ENCODE measurements around the gene MARCHF10. TPM values are rescaled to one million over a fixed set of nuclear protein-coding genes. Genes with fewer than 3 reads are reported as not detected.

MARCHF10 gene
- total RNA-seq, 4 donors from 2014 or later: 2.1 TPM; not detected in 3

GRCh38 chr17:62717589-62717855 lies 90.6 kb downstream of the MARCHF10 start:
- H3K4me1 ChIP-seq: no peaks in the 10 kb centered on the region
- in situ Hi-C loops (cut with MboI; ENCODE audit: low pct_ligation_motif_present in 1 of 4, low pct_unique_long_range_greater_than_20kb in 1 of 4, low sequenced_read_pairs in 3 of 4): loop anchor here in 2 of 4 donors (10.0 to 25.0 kb wide), 2 partner anchors 247 to 695 kb away; partner anchors contain the start of gene TANC2 (in 1 of the 2)

DNA sequence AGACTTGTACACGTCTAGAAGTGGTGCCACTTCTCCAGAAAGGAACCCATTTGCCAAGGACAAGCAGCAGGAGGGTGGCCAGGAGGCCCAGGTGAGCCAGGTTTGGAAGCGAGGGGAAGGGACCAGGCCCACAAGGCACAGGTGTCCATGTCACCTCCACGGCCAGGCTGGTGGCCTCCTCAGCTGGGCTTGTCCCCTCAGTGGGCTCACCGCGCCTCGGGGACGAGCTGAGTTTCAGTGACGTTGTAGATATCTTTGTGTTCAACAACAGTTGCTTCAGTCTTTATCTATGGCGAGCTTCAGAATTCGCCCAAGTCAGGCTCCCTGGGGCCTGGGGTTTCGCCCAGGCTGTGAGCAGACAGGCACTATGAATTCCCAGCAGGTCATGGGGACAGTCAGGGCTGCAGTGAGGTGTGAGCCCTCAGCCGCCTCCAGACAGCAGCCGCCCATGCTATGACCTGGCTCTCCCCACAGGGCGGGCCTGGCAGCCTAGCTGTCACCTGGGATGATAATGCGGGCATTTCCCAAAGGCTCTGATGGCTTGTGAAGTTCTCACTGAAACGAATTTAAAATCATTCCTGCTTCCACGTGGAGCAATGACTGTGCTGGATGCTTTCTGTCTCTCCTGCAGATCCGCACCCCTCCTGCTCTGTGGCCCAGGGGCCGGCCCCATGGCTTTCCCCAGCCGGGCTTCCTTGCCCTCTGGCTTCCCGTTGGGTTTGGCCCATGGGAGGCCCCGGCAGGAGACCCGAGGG lies 91.1 kb downstream of the MARCHF10 start:
- Histone ChIP-seq H3K4me3 (no peak overlapping the region), H3K27me3 (peaks cover 5% of the 10 kb centered on the region), H3K27ac (no peak overlapping the region), H3K9me3 (no peaks in the 10 kb centered on the region), H3K4me1 (no peaks in the 10 kb centered on the region), H3K36me3 (no peaks in the 10 kb centered on the region)
- intact Hi-C loops (cut with DNase I; ENCODE audit: low total_unique reads): no loop called here
- in situ Hi-C loops (cut with MboI; ENCODE audit: low pct_ligation_motif_present in 1 of 4, low pct_unique_long_range_greater_than_20kb in 1 of 4, low sequenced_read_pairs in 3 of 4): loop anchor here in 2 of 4 donors (10.0 to 25.0 kb wide), 2 partner anchors 248 to 695 kb away; partner anchors contain the start of gene TANC2 (in 1 of the 2)
- no peak for DNase-seq
- 70 to 87% methylated on average over 2 to 22 of the region's 23 CpGs for WGBS, 2 donors (ENCODE audit: low coverage in 1 of 2)
- TF ChIP-seq EP300 (IDR thresholded peaks at IDR 0.05; ENCODE audit: low read depth) (no peak), POLR2AphosphoS5 (IDR thresholded peaks at IDR 0.05) (no peak), POLR2A (IDR thresholded peaks at IDR 0.05) (no peak)
- TF ChIP-seq, protein P1, sequence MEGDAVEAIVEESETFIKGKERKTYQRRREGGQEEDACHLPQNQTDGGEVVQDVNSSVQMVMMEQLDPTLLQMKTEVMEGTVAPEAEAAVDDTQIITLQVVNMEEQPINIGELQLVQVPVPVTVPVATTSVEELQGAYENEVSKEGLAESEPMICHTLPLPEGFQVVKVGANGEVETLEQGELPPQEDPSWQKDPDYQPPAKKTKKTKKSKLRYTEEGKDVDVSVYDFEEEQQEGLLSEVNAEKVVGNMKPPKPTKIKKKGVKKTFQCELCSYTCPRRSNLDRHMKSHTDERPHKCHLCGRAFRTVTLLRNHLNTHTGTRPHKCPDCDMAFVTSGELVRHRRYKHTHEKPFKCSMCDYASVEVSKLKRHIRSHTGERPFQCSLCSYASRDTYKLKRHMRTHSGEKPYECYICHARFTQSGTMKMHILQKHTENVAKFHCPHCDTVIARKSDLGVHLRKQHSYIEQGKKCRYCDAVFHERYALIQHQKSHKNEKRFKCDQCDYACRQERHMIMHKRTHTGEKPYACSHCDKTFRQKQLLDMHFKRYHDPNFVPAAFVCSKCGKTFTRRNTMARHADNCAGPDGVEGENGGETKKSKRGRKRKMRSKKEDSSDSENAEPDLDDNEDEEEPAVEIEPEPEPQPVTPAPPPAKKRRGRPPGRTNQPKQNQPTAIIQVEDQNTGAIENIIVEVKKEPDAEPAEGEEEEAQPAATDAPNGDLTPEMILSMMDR (IDR thresholded peaks at IDR 0.05): no peak

More at GRCh38 chr17:62717589-62717855, 90.6 kb downstream of the MARCHF10 start:
- H3K4me3 ChIP-seq: no peak overlapping the region
- WGBS, 2 donors (ENCODE audit: low coverage in 1 of 2): 90% methylated on average over 6 of the region's 6 CpGs; no CpG with 5 or more reads in 1 of the 2 donors
- TF ChIP-seq, protein P1 (IDR thresholded peaks at IDR 0.05): no peak
- TF ChIP-seq EP300 (IDR thresholded peaks at IDR 0.05; ENCODE audit: low read depth): no peak
- intact Hi-C loops (cut with DNase I; ENCODE audit: low total_unique reads): no loop called here
- H3K36me3 ChIP-seq: no peaks in the 10 kb centered on the region
- no peak for DNase-seq
- peaks cover 5% of the 10 kb centered on the region for H3K27me3 ChIP-seq
- no peak overlapping the region for H3K27ac ChIP-seq
- H3K9me3 ChIP-seq: no peaks in the 10 kb centered on the region

- intact Hi-C loops (cut with DNase I; ENCODE audit: low total_unique reads): no loop called here
- WGBS, 2 donors (ENCODE audit: low coverage in 1 of 2): 96% methylated on average over 18 of the region's 18 CpGs; no CpG with 5 or more reads in 1 of the 2 donors
- no peaks in the 10 kb centered on the region for H3K4me1 ChIP-seq
- H3K9me3 ChIP-seq: no peaks in the 10 kb centered on the region
- in situ Hi-C loops (cut with MboI; ENCODE audit: low pct_ligation_motif_present in 1 of 4, low pct_unique_long_range_greater_than_20kb in 1 of 4, low sequenced_read_pairs in 3 of 4): loop anchor here in 2 of 4 donors (10.0 to 25.0 kb wide), 2 partner anchors 249 to 696 kb away; partner anchors contain the start of gene TANC2 (in 1 of the 2)
- TF ChIP-seq, protein P1 (IDR thresholded peaks at IDR 0.05): no peak
- no peak for TF ChIP-seq POLR2A (IDR thresholded peaks at IDR 0.05)
- no peak for TF ChIP-seq POLR2AphosphoS5 (IDR thresholded peaks at IDR 0.05)
- no peak for TF ChIP-seq EP300 (IDR thresholded peaks at IDR 0.05; ENCODE audit: low read depth)
- peaks cover under 1% of the 10 kb centered on the region for H3K27me3 ChIP-seq
- H3K4me3 ChIP-seq: no peak overlapping the region
- DNase-seq: no peak
- no peak overlapping the region for H3K27ac ChIP-seq
- no peaks in the 10 kb centered on the region for H3K36me3 ChIP-seq
Observed at GRCh38 chr17:62715882-62716390, 92.2 kb downstream of the MARCHF10 start.

- in situ Hi-C loops (cut with MboI; ENCODE audit: low pct_ligation_motif_present in 1 of 4, low pct_unique_long_range_greater_than_20kb in 1 of 4, low sequenced_read_pairs in 3 of 4): loop anchor here in 2 of 4 donors (10.0 to 25.0 kb wide), 2 partner anchors 251 to 698 kb away; partner anchors contain the start of gene TANC2 (in 1 of the 2)
- no peak overlapping the region for H3K27ac ChIP-seq
- DNase-seq: no peak
- TF ChIP-seq EP300 (IDR thresholded peaks at IDR 0.05; ENCODE audit: low read depth): no peak
- no peaks in the 10 kb centered on the region for H3K9me3 ChIP-seq
- H3K36me3 ChIP-seq: no peaks in the 10 kb centered on the region
- no peaks in the 10 kb centered on the region for H3K27me3 ChIP-seq
- intact Hi-C loops (cut with DNase I; ENCODE audit: low total_unique reads): no loop called here
- H3K4me1 ChIP-seq: no peaks in the 10 kb centered on the region
- 73 to 93% methylated on average over 3 to 8 of the region's 8 CpGs for WGBS, 2 donors (ENCODE audit: low coverage in 1 of 2)
- H3K4me3 ChIP-seq: no peak overlapping the region
Observed at GRCh38 chr17:62714016-62714777, 93.9 kb downstream of the MARCHF10 start.

Data from transverse colon (tissue), 4 donors.